GM21529 (cell line): ENCODE measurements around the gene ARHGEF37.
"Not testable (repeated sequence)": the region's sequence is repeated elsewhere in the genome, so short reads cannot be mapped to it uniquely, and the experiment has no call there.

ENCODE experiments used
- ATAC-seq: cut with Tn5 transposase; IDR thresholded peaks from one replicate; pipeline ENCODE4 v1.9.1; 2021; ENCODE audit not compliant: unreplicated experiment

Gene ARHGEF37

GRCh38 chr5:149581192-149581861 is at the start of gene ARHGEF37:
ARHGEF37 (plus strand) TSS chr5:149581498; CDS start chr5:149597770, 16,272 bp downstream.
- ATAC-seq, result peak; percentile 48

- no peak for ATAC-seq
Observed at GRCh38 chr5:149532413-149532812, 48.9 kb upstream of the ARHGEF37 start.

- not testable (repeated sequence) for ATAC-seq
Observed at GRCh38 chr5:149535787-149536186, 45.5 kb upstream of the ARHGEF37 start.

GRCh38 chr5:149537374-149537975 is 43.8 kb upstream of the ARHGEF37 start:
- ATAC-seq, result no peak

- no peak for ATAC-seq
Observed at GRCh38 chr5:149540089-149540488, 41.2 kb upstream of the ARHGEF37 start.

GRCh38 chr5:149541893-149542292 is 39.4 kb upstream of the ARHGEF37 start:
- no peak for ATAC-seq

- no peak for ATAC-seq
Observed at GRCh38 chr5:149543361-149544027, 37.8 kb upstream of the ARHGEF37 start.

- ATAC-seq, result no peak
Observed at GRCh38 chr5:149544028-149544420, 37.3 kb upstream of the ARHGEF37 start.

GRCh38 chr5:149545327-149545726 is 36.0 kb upstream of the ARHGEF37 start:
- no peak for ATAC-seq

- no peak for ATAC-seq
Observed at GRCh38 chr5:149546974-149547373, 34.3 kb upstream of the ARHGEF37 start.

- ATAC-seq, result peak; percentile 37
Observed at GRCh38 chr5:149549461-149550267, 31.6 kb upstream of the ARHGEF37 start.

- no peak for ATAC-seq
Observed at GRCh38 chr5:149550268-149550583, 31.1 kb upstream of the ARHGEF37 start.

GRCh38 chr5:149550594-149551226 is 30.6 kb upstream of the ARHGEF37 start:
- peak; percentile 1 for ATAC-seq

- peak; percentile 87 for ATAC-seq
Observed at GRCh38 chr5:149551227-149552037, 29.9 kb upstream of the ARHGEF37 start, which contains the start of gene CSNK1A1. CSNK1A1 (minus strand) TSS chr5:149551439; CDS start chr5:149550964, 475 bp downstream.

- no peak for ATAC-seq
Observed at GRCh38 chr5:149552038-149552494, 29.2 kb upstream of the ARHGEF37 start.

GRCh38 chr5:149552553-149553160 is 28.6 kb upstream of the ARHGEF37 start:
- ATAC-seq, result no peak

- no peak for ATAC-seq
Observed at GRCh38 chr5:149559706-149560105, 21.6 kb upstream of the ARHGEF37 start.

- ATAC-seq, result no peak
Observed at GRCh38 chr5:149561848-149562247, 19.4 kb upstream of the ARHGEF37 start.

- ATAC-seq, result no peak
Observed at GRCh38 chr5:149563466-149563865, 17.8 kb upstream of the ARHGEF37 start.
